NAMALWA (cell line): ENCODE measurements around the gene NEK9.
A peak's percentile ranks its signal among the peaks of the same experiment; 100 is the strongest.

ENCODE experiments used
- DNase-seq: peaks from one replicate; pipeline ENCODE4 v3.0.0-alpha.2; 2015; ENCODE audit warnings: low spot score

NEK9 gene

GRCh38 chr14:75066691-75067090, 60.2 kb downstream of the NEK9 start:
- no peak for DNase-seq

DNA sequence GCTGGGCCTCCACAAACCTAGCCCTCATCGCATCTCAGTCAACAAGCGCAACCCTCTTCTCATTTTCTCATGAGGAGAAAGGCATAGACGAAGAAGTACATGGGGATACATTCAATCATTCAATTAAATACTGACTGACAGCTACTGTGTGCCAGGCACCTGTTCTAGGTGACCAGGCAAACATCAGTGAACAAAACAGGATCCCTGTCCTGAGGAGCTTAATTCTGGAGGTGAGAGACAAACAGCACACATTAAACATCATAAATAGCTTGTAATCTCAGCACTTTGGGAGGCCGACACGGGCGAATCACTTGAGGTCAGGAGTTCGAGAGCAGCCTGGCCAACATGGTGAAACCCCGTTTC, 62.7 kb downstream of the NEK9 start:
- no peak for DNase-seq

GRCh38 chr14:75063491-75064204, 63.2 kb downstream of the NEK9 start, which contains the start of gene ACYP1:
Gene ACYP1, minus strand, starts transcription at chr14:75064024. Its CDS starts 471 bp downstream, at chr14:75063553.
- peak; percentile 84 for DNase-seq

- peak; percentile 16 for DNase-seq
Measured at GRCh38 chr14:75063013-75063412, 63.8 kb downstream of the NEK9 start.

GRCh38 chr14:75060420-75060819, 66.4 kb downstream of the NEK9 start:
- no peak for DNase-seq

DNA sequence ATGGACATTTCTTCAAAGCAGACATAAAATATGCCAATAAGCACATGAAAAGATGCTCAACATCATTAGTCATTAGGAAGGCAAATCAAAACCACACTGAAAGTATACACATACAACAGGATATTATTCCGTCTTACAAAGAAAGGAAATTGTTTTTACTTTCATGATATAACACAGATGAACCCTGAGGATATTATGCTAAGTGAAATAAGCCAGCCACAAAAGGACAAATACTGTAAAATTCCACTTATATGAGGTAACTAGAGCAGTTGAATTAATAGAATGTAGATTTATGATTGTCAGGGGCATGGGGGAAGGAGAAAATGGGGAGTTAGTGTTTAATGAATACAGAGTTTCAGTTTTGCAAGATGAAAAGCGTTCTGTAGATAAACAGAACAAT, 67.2 kb downstream of the NEK9 start:
- no peak for DNase-seq

GRCh38 chr14:75054421-75054820, 72.4 kb downstream of the NEK9 start:
- no peak for DNase-seq

- DNase-seq, result no peak
Measured at GRCh38 chr14:75053396-75054291, 73.2 kb downstream of the NEK9 start.

GRCh38 chr14:75051556-75051899, 75.3 kb downstream of the NEK9 start:
- no peak for DNase-seq

GRCh38 chr14:75050852-75051555, 75.8 kb downstream of the NEK9 start, which contains the start of gene MLH3:
Gene MLH3, minus strand, starts transcription at chr14:75051467. Its CDS starts 1,812 bp downstream, at chr14:75049655.
- DNase-seq, result peak; percentile 70

- DNase-seq, result no peak
Measured at GRCh38 chr14:75049731-75050201, 77.1 kb downstream of the NEK9 start.

DNA sequence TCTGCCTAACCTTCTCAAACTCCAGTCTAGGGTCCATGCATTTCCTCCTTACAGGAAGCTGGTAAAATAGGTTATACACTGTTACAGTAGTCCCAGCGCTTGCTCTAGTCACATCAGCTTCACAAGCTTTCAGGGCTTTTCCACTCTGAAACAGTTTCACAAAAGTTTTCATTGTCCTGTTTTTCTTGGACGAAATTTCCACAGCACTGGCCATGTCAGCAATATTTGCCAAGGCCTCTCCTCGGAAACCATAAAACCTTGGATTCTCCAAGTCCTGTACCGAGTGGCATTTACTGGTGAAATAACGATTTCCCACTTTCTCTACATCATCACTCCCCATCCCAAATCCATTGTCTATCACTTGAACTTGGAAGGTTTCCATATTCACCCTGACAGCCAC, 77.7 kb downstream of the NEK9 start:
- no peak for DNase-seq

- DNase-seq, result no peak
Measured at GRCh38 chr14:75048101-75048500, 78.7 kb downstream of the NEK9 start.

GRCh38 chr14:75047506-75047905, 79.3 kb downstream of the NEK9 start:
- DNase-seq, result no peak

GRCh38 chr14:75046899-75047298, 79.9 kb downstream of the NEK9 start:
- no peak for DNase-seq

DNA sequence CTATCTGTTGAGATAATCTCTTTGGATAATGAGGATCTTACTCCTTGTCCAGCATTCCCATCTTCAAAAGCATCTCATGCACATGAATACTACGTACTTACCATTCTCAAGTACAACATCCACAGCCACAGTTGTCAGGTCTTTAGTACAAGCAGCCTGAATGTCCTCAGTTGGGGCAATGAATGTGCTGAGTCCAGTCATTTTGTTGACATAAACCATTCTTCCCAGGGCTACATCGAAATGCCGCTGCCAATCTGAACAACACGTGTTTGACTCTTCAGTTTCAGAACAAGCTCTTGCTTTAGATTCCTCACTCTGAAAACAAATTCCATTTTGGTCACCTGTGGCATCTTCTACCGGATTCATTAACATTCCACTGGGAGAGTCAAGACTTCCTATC, 80.6 kb downstream of the NEK9 start:
- no peak for DNase-seq

DNA sequence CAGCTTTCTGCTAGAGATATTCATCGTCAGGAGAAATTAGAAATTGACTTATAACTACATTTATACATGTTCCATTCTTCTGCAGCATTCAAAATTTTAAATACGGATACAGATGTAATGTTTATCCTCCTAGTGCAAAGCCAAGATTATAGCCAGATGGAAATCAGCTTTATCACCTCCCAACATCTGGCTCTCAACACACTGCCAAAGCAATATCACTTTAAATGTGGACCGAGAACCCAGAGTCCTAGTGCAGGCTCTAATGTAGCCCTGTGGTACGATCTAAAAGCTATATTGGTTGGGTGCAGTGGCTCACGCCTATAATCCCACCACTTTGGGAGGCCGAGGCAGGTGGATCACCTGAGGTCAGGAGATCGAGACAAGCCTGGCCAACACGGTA, 82.1 kb downstream of the NEK9 start:
- DNase-seq, result no peak

- DNase-seq, result no peak
Measured at GRCh38 chr14:75044322-75044721, 82.5 kb downstream of the NEK9 start.

DNA sequence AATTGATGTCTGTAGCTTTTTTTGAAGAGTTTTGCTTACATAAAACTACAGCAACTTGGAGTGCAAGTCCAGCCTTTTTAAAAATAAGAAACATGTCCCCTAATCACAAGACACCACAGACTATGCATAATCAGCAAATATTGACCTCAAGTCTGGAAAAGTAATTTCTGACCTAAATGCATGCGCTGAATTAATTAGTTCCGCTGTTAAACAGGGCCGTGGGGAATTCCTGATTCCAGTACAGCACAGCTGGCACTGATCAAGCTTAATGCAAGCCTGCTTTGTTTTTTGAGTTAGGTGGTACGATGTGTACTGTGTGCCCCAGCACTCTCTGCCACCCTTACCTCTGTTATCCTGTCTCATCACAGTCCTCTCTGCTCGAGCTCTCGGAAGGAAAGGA, 84.8 kb downstream of the NEK9 start:
- no peak for DNase-seq

DNA sequence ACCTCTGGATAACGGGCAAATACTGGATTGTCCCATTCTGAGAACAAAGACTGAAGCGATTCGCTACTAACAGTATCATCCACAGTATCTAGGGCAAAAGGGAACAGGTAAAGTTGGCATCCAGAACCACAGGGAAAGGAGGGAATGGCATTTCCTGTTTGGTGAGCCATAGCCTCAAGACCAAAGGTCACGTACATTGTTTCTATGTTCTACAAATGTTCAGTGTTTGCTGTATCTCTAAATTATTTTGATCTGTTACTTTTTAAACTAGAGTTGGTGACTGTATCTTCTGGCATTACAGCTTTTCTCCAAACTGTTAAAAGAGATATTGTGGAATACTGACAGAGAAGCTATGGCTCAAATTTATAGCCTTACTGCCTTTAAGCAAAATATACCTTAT, 85.2 kb downstream of the NEK9 start:
- no peak for DNase-seq

DNA sequence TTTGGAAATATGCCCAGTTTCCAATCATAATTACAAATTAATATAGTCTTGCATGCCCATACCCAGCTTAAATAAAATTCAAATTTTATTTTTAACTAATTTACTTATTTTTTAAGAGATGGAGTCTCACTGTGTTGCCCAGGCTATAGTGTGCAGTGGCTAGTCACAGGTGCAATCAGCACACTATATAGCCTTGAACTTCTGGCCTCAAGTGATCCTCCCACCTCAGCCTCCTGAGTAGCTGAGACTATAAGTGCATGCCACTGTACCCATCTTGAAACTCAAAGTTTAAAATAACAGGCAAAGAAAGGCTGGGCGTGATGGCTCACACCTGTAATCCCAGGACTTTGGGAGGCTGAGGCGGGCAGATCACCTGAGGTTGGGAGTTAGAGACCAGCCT, 85.9 kb downstream of the NEK9 start:
- DNase-seq, result no peak

DNA sequence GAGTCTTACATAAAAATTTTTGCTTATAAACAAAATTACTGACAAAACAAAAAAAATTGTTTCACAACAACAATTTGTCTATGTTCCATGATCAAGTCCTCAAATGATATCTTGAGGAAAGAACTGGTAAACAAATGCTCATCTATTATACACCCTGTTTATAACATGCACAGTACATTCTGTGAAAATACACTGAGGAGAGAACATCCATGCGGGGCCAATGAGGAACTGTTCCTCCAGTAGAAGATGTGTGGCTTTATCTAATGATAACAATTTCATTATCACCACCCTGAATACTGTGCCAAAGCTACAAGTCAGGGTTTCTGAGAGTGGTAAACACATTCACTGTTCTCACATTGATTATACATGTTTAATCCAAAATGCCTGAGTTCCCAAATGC, 86.3 kb downstream of the NEK9 start:
- DNase-seq, result no peak

DNA sequence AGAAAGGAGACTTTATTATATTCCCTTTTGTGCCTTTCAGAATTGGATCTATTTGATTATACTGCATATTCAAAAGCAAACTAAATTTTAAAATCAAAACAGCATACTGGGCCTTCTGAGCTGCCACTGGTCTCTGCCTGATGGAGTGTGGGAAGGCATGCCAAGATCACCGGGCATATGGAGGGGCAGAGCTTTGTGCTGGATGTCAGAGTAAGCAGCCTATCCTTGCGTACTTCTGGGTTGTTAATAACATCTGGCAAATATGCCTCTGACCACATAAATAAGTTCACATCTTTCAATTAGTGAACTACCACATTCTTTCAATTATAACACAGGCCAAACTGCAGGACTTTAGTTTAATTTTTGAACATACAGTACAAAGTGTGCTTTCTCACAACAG, 93.9 kb downstream of the NEK9 start:
- no peak for DNase-seq
